IMR-90 (cell line): ENCODE data around the gene KCTD20.

Experiments used
- BHLHE40 ChIP-seq: fragments of 150-350 bp; IDR thresholded peaks from 2 replicates; pipeline ENCODE4 v1.6.1; 2016; ENCODE audit warnings: mild to moderate bottlenecking, low read depth, low read length
- CHD1 ChIP-seq: IDR thresholded peaks from 2 replicates; pipeline ENCODE4 v1.6.1; 2012; ENCODE audit warnings: low read depth, low read length, improper control_type of control experiment
- FOS ChIP-seq: fragments of 150-350 bp; IDR thresholded peaks from 2 replicates; pipeline ENCODE4 v1.6.1; 2016; ENCODE audit warnings: low read depth, low read length
- MAFK ChIP-seq: IDR thresholded peaks from 2 replicates; pipeline ENCODE4 v1.6.1; 2012; ENCODE audit warnings: low read depth, low read length, improper control_type of control experiment
- MAZ ChIP-seq: IDR thresholded peaks from 2 replicates; pipeline ENCODE4 v1.6.1; 2012; ENCODE audit warnings: low read depth, mild to moderate bottlenecking, low read length, improper control_type of control experiment, moderate library complexity, borderline replicate concordance
- POLR2A ChIP-seq: IDR thresholded peaks from 2 replicates; pipeline ENCODE4 v1.6.1; 2012; ENCODE audit warnings: mild to moderate bottlenecking, low read depth, low read length
- RFX5 ChIP-seq: IDR thresholded peaks from 2 replicates; pipeline ENCODE4 v1.8.0; 2012; ENCODE audit warnings: low read depth, mild to moderate bottlenecking, low read length, moderate library complexity
- TF ChIP-seq, protein P1 (sequence below): conservative IDR thresholded peaks from 2 replicates; pipeline ENCODE4 v1.5.1; 2012; ENCODE audit warnings: mild to moderate bottlenecking, low read depth, low read length, improper control_type of control experiment

- TF ChIP-seq, protein P1, sequence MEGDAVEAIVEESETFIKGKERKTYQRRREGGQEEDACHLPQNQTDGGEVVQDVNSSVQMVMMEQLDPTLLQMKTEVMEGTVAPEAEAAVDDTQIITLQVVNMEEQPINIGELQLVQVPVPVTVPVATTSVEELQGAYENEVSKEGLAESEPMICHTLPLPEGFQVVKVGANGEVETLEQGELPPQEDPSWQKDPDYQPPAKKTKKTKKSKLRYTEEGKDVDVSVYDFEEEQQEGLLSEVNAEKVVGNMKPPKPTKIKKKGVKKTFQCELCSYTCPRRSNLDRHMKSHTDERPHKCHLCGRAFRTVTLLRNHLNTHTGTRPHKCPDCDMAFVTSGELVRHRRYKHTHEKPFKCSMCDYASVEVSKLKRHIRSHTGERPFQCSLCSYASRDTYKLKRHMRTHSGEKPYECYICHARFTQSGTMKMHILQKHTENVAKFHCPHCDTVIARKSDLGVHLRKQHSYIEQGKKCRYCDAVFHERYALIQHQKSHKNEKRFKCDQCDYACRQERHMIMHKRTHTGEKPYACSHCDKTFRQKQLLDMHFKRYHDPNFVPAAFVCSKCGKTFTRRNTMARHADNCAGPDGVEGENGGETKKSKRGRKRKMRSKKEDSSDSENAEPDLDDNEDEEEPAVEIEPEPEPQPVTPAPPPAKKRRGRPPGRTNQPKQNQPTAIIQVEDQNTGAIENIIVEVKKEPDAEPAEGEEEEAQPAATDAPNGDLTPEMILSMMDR = no peak
- TF ChIP-seq MAZ (no peak), POLR2A (no peak), RFX5 (no peak), BHLHE40 (no peak), CHD1 (no peak), MAFK (no peak), FOS (no peak)
Measured at GRCh38 chr6:36508532-36508931, 65.7 kb downstream of the KCTD20 start.
